HepG2 (cell line): ENCODE results near the gene LYRM4. TPM values are rescaled to one million over a fixed set of nuclear protein-coding genes. Genes with fewer than 3 reads are reported as not detected.

Experiments
- AHR ChIP-seq: IDR thresholded peaks from 2 replicates; pipeline ENCODE4 v1.6.1; 2018; ENCODE audit warnings: missing genetic modification reagents, missing compliant biosample characterization
- CREB1 ChIP-seq, 2 experiments: fragments of 450-650 bp in 1 of 2; IDR thresholded peaks; 2 replicates each; pipeline ENCODE4 v1.6.1; 2016 to 2017; ENCODE audit warnings: control low read depth in 1 of 2, mild to moderate bottlenecking in 1 of 2, missing compliant biosample characterization in 1 of 2, missing genetic modification characterization in 1 of 2
- GABPA ChIP-seq, 2 experiments: IDR thresholded peaks; 2 replicates each; pipeline ENCODE4 v1.6.1; 2011 to 2016; ENCODE audit warnings: low read depth in 2 of 2, low read length in 1 of 2, missing biosample characterization in 1 of 2, missing genetic modification characterization in 1 of 2
- GABPB1 ChIP-seq: IDR thresholded peaks from 2 replicates; pipeline ENCODE4 v1.6.1; 2016; ENCODE audit warnings: mild to moderate bottlenecking, missing genetic modification reagents, moderate library complexity, missing compliant biosample characterization
- PITX1 ChIP-seq: sonication (generic); formaldehyde crosslinking; IDR thresholded peaks from 2 replicates; pipeline ENCODE4 v1.5.1; 2020; ENCODE audit warnings: mild to moderate bottlenecking, missing genetic modification reagents
- SCMH1 ChIP-seq: sonication (generic); formaldehyde crosslinking; IDR thresholded peaks from 2 replicates; pipeline ENCODE4 v1.9.0; 2021; ENCODE audit warnings: missing genetic modification reagents, mild to moderate bottlenecking, borderline replicate concordance
- SIX1 ChIP-seq: sonication (generic); formaldehyde crosslinking; IDR thresholded peaks from 2 replicates; pipeline ENCODE4 v1.4.0; 2020; ENCODE audit warnings: missing genetic modification reagents, borderline replicate concordance
- SMAD1 ChIP-seq: sonication (generic); formaldehyde crosslinking; IDR thresholded peaks from 2 replicates; pipeline ENCODE4 v1.4.0; 2020; ENCODE audit warnings: missing genetic modification reagents, low read depth, mild to moderate bottlenecking, borderline replicate concordance
- XRCC5 ChIP-seq: fragments of 200-400 bp; formaldehyde crosslinking; optimal IDR thresholded peaks from 2 replicates; pipeline ENCODE3; 2017; ENCODE audit warnings: mild to moderate bottlenecking, low read length
- ZC3H13 ChIP-seq: sonication (generic); formaldehyde crosslinking; IDR thresholded peaks from 2 replicates; pipeline ENCODE4 v1.8.1; 2023; ENCODE audit warnings: mild to moderate bottlenecking, missing genetic modification reagents, moderate library complexity
- ZEB1 ChIP-seq: IDR thresholded peaks from 2 replicates; pipeline ENCODE4 v1.6.1; 2012; ENCODE audit warnings: mild to moderate bottlenecking, low read depth, inconsistent platforms; ENCODE audit not compliant: insufficient replicate concordance
- ZKSCAN5 ChIP-seq: sonication (generic); formaldehyde crosslinking; IDR thresholded peaks from 2 replicates; pipeline ENCODE4 v1.5.1; 2020; ENCODE audit warnings: mild to moderate bottlenecking, missing genetic modification reagents
- ZNF20 ChIP-seq: sonication (generic); formaldehyde crosslinking; IDR thresholded peaks from 2 replicates; pipeline ENCODE4 v1.4.0; 2020; ENCODE audit warnings: mild to moderate bottlenecking, moderate library complexity, missing genetic modification reagents
- ZNF234 ChIP-seq: sonication (generic); formaldehyde crosslinking; conservative IDR thresholded peaks from 2 replicates; pipeline ENCODE4 v1.5.1; 2020; ENCODE audit warnings: mild to moderate bottlenecking, missing genetic modification reagents
- ZNF253 ChIP-seq: sonication (generic); formaldehyde crosslinking; IDR thresholded peaks from 2 replicates; pipeline ENCODE4 v1.8.0; 2022; ENCODE audit warnings: mild to moderate bottlenecking, missing genetic modification reagents, borderline replicate concordance
- ZNF446 ChIP-seq: sonication (generic); formaldehyde crosslinking; IDR thresholded peaks from 2 replicates; pipeline ENCODE4 v1.5.0; 2020; ENCODE audit warnings: mild to moderate bottlenecking, missing genetic modification reagents
- ZNF790 ChIP-seq: sonication (generic); formaldehyde crosslinking; IDR thresholded peaks from 2 replicates; pipeline ENCODE4 v1.8.0; 2022; ENCODE audit warnings: missing genetic modification reagents, mild to moderate bottlenecking, borderline replicate concordance
- ZNF878 ChIP-seq: sonication (generic); formaldehyde crosslinking; IDR thresholded peaks from 2 replicates; pipeline ENCODE4 v1.8.1; 2023; ENCODE audit warnings: mild to moderate bottlenecking, missing genetic modification reagents, moderate library complexity
- polyA plus RNA-seq, 8 experiments: library from polyadenylated mRNA; depleted of rRNA in 3 of 8; stranded (reverse) in 7 of 8; unstranded in 1 of 8; fragments of >200 nt; fragmentation: Illumina TruSeq in 4 of 8; extraction: Trizol in 4 of 8; gene quantifications; 2 replicates each; pipeline versions ENCODE4 v1.2.1 to v1.2.3, GENCODE V29; 2011 to 2016; ENCODE audit warnings: low read depth in 4 of 8, missing spikeins in 1 of 8, mixed read lengths in 1 of 8; ENCODE audit not compliant: insufficient read depth in 1 of 8
- total RNA-seq, 5 experiments: library from RNA; depleted of rRNA; stranded (reverse); fragments of >200 nt; fragmentation: Illumina TruSeq; extraction: Trizol; gene quantifications; 2 replicates each; pipeline ENCODE4 v1.2.3, GENCODE V29; 2016; ENCODE audit warnings: low read depth in 1 of 5
- TF ChIP-seq, protein P1 (sequence below): sonication (generic); formaldehyde crosslinking; IDR thresholded peaks from 2 replicates; pipeline ENCODE4 v1.4.0; 2020; ENCODE audit warnings: missing genetic modification reagents
- TF ChIP-seq, protein P2 (sequence below): sonication (generic); formaldehyde crosslinking; IDR thresholded peaks from 2 replicates; pipeline ENCODE4 v1.8.0; 2022; ENCODE audit warnings: mild to moderate bottlenecking, missing genetic modification reagents
- TF ChIP-seq, protein P3 (sequence below): sonication (generic); formaldehyde crosslinking; IDR thresholded peaks from 2 replicates; pipeline ENCODE4 v1.5.1; 2020; ENCODE audit warnings: missing genetic modification reagents, mild to moderate bottlenecking, borderline replicate concordance
- TF ChIP-seq, protein P4 (sequence below): sonication (generic); formaldehyde crosslinking; IDR thresholded peaks from 2 replicates; pipeline ENCODE4 v1.4.0; 2020; ENCODE audit warnings: missing genetic modification reagents, low read depth, mild to moderate bottlenecking, borderline replicate concordance

Gene LYRM4
- total and polyA plus RNA-seq, 2 of the 13 experiments (the other 11 are each of a cell fraction or from before 2014, with no cell fraction given): 64.6 to 67.5 TPM

DNA sequence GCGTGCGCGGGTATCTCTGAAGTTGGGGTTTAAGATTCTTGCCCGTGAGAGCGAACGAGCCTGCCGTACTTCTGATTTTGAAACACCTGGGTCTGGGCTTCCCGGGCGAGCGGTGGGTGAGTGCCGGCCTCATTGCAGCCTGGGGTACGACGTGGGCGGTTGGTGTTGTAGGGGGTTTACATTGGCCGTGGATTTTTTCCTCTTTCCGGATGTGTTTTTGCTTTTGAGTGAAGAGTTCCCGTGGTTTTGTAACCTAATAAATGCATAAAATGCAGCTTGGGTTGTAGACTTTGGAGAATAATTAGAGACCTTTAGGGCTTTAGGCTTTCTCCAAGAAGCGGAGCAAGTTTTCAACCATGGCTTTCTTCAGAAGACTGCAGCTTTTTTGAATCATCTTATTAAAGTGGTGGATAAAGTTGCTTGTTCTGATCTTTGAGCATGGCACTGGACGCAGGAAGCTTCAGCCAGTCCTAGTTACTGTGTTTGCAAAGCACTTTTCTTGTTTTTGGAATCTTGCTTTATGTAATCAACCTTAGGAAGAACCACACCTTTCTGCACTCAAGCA, 877 bp upstream of the LYRM4 start (continued):
- TF ChIP-seq, protein P1, sequence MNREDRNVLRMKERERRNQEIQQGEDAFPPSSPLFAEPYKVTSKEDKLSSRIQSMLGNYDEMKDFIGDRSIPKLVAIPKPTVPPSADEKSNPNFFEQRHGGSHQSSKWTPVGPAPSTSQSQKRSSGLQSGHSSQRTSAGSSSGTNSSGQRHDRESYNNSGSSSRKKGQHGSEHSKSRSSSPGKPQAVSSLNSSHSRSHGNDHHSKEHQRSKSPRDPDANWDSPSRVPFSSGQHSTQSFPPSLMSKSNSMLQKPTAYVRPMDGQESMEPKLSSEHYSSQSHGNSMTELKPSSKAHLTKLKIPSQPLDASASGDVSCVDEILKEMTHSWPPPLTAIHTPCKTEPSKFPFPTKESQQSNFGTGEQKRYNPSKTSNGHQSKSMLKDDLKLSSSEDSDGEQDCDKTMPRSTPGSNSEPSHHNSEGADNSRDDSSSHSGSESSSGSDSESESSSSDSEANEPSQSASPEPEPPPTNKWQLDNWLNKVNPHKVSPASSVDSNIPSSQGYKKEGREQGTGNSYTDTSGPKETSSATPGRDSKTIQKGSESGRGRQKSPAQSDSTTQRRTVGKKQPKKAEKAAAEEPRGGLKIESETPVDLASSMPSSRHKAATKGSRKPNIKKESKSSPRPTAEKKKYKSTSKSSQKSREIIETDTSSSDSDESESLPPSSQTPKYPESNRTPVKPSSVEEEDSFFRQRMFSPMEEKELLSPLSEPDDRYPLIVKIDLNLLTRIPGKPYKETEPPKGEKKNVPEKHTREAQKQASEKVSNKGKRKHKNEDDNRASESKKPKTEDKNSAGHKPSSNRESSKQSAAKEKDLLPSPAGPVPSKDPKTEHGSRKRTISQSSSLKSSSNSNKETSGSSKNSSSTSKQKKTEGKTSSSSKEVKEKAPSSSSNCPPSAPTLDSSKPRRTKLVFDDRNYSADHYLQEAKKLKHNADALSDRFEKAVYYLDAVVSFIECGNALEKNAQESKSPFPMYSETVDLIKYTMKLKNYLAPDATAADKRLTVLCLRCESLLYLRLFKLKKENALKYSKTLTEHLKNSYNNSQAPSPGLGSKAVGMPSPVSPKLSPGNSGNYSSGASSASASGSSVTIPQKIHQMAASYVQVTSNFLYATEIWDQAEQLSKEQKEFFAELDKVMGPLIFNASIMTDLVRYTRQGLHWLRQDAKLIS: no peak
- TF ChIP-seq PITX1 (CRISPR knock-in tag) (no peak), ZEB1 (peak; percentile 6), GABPB1 (CRISPR knock-in tag) (no peak), ZNF878 (CRISPR knock-in tag) (no peak), ZC3H13 (no peak), ZKSCAN5 (CRISPR knock-in tag) (no peak), GABPA (IDR thresholded peaks at IDR 0.05; ENCODE audit: low read depth, low read length) (no peak), GABPA (CRISPR knock-in tag; IDR thresholded peaks at IDR 0.05; ENCODE audit: low read depth) (no peak), SIX1 (CRISPR knock-in tag) (no peak), XRCC5 (no peak), SCMH1 (no peak), ZNF20 (CRISPR knock-in tag) (no peak), ZNF253 (CRISPR knock-in tag) (no peak), ZNF234 (CRISPR knock-in tag) (no peak), SMAD1 (0 out of 2 replicates have a peak, but pooled peaks have one; percentile 7), ZNF446 (no peak), ZNF790 (no peak), AHR (CRISPR knock-in tag) (no peak), CREB1 (IDR thresholded peaks at IDR 0.05) (no peak), CREB1 (CRISPR knock-in tag; IDR thresholded peaks at IDR 0.05) (no peak)
- TF ChIP-seq, protein P2, sequence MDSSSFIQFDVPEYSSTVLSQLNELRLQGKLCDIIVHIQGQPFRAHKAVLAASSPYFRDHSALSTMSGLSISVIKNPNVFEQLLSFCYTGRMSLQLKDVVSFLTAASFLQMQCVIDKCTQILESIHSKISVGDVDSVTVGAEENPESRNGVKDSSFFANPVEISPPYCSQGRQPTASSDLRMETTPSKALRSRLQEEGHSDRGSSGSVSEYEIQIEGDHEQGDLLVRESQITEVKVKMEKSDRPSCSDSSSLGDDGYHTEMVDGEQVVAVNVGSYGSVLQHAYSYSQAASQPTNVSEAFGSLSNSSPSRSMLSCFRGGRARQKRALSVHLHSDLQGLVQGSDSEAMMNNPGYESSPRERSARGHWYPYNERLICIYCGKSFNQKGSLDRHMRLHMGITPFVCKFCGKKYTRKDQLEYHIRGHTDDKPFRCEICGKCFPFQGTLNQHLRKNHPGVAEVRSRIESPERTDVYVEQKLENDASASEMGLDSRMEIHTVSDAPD: no peak
- TF ChIP-seq, protein P3, sequence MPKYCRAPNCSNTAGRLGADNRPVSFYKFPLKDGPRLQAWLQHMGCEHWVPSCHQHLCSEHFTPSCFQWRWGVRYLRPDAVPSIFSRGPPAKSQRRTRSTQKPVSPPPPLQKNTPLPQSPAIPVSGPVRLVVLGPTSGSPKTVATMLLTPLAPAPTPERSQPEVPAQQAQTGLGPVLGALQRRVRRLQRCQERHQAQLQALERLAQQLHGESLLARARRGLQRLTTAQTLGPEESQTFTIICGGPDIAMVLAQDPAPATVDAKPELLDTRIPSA: no peak
- TF ChIP-seq, protein P4, sequence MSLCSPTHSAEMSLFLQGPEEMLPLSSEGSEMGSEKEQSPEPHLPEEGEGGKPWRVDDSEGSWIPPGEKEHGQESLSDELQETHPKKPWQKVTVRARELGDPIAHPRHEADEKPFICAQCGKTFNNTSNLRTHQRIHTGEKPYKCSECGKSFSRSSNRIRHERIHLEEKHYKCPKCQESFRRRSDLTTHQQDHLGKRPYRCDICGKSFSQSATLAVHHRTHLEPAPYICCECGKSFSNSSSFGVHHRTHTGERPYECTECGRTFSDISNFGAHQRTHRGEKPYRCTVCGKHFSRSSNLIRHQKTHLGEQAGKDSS (CRISPR knock-in tag): no peak
